Nephron (organoid): Measurements from ENCODE around the gene GPC4.

Experiments
- H3K27ac Mint-ChIP-seq, 3 experiments: 2 replicates each; pipeline ENCODE4 v1.8.0; 2020; ENCODE audit warnings: mixed read lengths in 3 of 3, mild to moderate bottlenecking in 2 of 3, moderate library complexity in 1 of 3
- H3K27me3 Mint-ChIP-seq: 2 replicates; pipeline ENCODE4 v1.8.0; 2021; ENCODE audit warnings: low read depth, mild to moderate bottlenecking, moderate library complexity, mixed read lengths
- H3K36me3 Mint-ChIP-seq: 2 replicates; pipeline ENCODE4 v1.8.0; 2020; ENCODE audit warnings: low read depth, mixed read lengths
- H3K4me1 Mint-ChIP-seq: 2 replicates; pipeline ENCODE4 v1.8.0; 2020; ENCODE audit warnings: mixed read lengths
- H3K4me3 Mint-ChIP-seq, 3 experiments: 2 replicates each; pipeline ENCODE4 v1.8.0; 2020; ENCODE audit warnings: mild to moderate bottlenecking in 3 of 3, mixed read lengths in 3 of 3, moderate library complexity in 2 of 3
- H3K9me3 Mint-ChIP-seq: 2 replicates; pipeline ENCODE4 v1.8.0; 2020; ENCODE audit warnings: mixed read lengths
- CTCF ChIP-seq, 3 experiments: fragments of 200-600 bp; sonication (generic); IDR thresholded peaks; one replicate each; pipeline ENCODE4 v1.5.0; 2021; ENCODE audit warnings: antibody characterized with exemption in 3 of 3; ENCODE audit not compliant: unreplicated experiment in 3 of 3

The GPC4 gene

GRCh38 chrX:133258481-133258880 is 156.8 kb downstream of the GPC4 start:
- H3K4me1 Mint-ChIP-seq, result peaks cover 26% of the 10 kb centered on the region
- no peaks in the 10 kb centered on the region for H3K27me3 Mint-ChIP-seq
- TF ChIP-seq CTCF (IDR thresholded peaks at IDR 0.05; ENCODE audit: unreplicated experiment in 3 of 3), result no peak
- H3K27ac Mint-ChIP-seq, result no peak overlapping the region
- H3K36me3 Mint-ChIP-seq, result no peaks in the 10 kb centered on the region
- peaks cover 2% of the 10 kb centered on the region for H3K9me3 Mint-ChIP-seq
- H3K4me3 Mint-ChIP-seq, result no peak overlapping the region

GRCh38 chrX:133254666-133255065 is 160.6 kb downstream of the GPC4 start:
- peaks cover 32% of the 10 kb centered on the region for H3K4me1 Mint-ChIP-seq
- no peak overlapping the region for H3K27ac Mint-ChIP-seq
- H3K4me3 Mint-ChIP-seq, result no peak overlapping the region
- H3K27me3 Mint-ChIP-seq, result peaks cover 6% of the 10 kb centered on the region
- H3K9me3 Mint-ChIP-seq, result peaks cover 2% of the 10 kb centered on the region
- no peak for TF ChIP-seq CTCF (IDR thresholded peaks at IDR 0.05; ENCODE audit: unreplicated experiment in 3 of 3)
- H3K36me3 Mint-ChIP-seq, result no peaks in the 10 kb centered on the region

GRCh38 chrX:133251204-133251603 is 164.1 kb downstream of the GPC4 start:
- Mint-ChIP-seq H3K4me3 (no peak overlapping the region), H3K27ac (peak overlapping the region; percentile 70 to 87 (median 76)), H3K36me3 (peaks cover 6% of the 10 kb centered on the region), H3K27me3 (peaks cover 6% of the 10 kb centered on the region), H3K4me1 (peaks cover 31% of the 10 kb centered on the region), H3K9me3 (peaks cover 17% of the 10 kb centered on the region)
- no peak for TF ChIP-seq CTCF (IDR thresholded peaks at IDR 0.05; ENCODE audit: unreplicated experiment in 3 of 3)

GRCh38 chrX:133250184-133251100 is 164.8 kb downstream of the GPC4 start:
- Mint-ChIP-seq H3K27me3 (peaks cover 6% of the 10 kb centered on the region), H3K9me3 (peaks cover 20% of the 10 kb centered on the region), H3K4me1 (peaks cover 31% of the 10 kb centered on the region), H3K4me3 (no peak overlapping the region), H3K36me3 (peaks cover 6% of the 10 kb centered on the region), H3K27ac (peak overlapping the region; percentile 70 to 87 (median 76))
- TF ChIP-seq CTCF (IDR thresholded peaks at IDR 0.05; ENCODE audit: unreplicated experiment in 3 of 3), result no peak
